ENCODE results near the gene CCSAP. TPM values are rescaled to one million over a fixed set of nuclear protein-coding genes. Genes with fewer than 3 reads are reported as not detected.

CCSAP gene
- total RNA-seq, 2 donors from 2014 or later, result 4.7 to 5.0 TPM

DNA sequence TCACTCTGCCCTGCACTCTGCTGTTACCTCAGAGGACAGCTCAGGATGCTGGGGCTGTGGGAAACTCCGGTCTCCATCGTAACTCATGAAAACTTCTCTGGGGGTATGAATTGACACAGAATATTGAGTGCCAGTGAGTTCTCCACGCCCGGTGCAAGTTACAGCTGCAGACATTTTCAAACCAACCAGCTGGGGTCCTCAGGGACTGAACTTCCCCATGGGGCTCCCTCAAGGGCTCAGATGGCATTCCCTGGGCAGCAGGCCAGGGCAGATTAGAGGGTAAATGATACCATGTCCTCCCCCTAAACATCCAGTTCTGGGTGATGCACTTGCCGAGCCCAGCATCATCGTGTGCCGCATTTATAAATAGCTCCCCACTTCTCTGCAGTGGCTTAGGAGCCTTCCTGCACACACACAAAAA is 27.8 kb upstream of the CCSAP start:
- intact Hi-C loops (cut with DNase I), result loop anchor here in 1 of 2 donors (10.0 kb wide), 1 partner anchor 524 kb away; no protein-coding TSS in a partner anchor
- DNase-seq (ENCODE audit: low spot score), result no peak

DNA sequence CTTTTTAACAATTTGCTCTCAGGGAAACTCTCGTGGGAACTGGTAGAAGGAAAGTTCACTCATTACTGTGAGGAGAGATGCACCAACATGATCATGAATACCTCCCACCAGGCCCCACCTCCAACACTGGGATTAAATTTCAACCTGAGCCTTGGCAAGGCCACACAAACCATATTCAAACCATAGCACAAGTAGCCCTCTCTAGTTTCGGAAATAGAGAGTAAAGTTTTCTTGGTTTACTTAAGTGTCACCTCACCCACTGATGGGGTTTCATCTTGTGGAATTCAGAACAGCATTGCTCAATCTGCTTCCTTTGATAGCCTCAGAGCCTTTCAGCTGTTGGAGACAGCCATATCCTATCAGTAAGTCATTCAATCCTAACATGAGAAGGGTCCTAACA is 25.5 kb upstream of the CCSAP start:
- DNase-seq (ENCODE audit: low spot score), result no peak
- intact Hi-C loops (cut with DNase I), result no loop called here

DNA sequence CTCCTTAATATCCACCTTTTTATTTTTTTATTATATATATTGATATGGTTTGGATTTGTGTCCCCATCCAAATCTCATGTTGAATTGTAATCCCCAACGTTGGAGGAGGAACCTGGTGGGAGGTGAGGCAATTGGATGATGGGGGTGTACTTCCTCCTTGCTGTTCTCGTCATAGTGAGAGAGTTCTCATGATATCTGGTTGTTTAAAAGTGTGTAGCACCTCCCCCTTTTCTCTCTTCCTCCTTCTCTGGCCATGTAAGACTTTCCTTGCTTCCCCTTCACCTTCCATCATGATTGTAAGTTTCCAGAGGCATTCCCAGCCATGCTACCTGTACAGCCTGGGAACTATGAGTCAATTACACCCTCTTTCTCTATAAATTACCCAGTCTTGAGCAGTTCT is 22.7 kb upstream of the CCSAP start:
- intact Hi-C loops (cut with DNase I), result no loop called here
- no peak for DNase-seq (ENCODE audit: low spot score)

- intact Hi-C loops (cut with DNase I), result no loop called here
- no peak for DNase-seq (ENCODE audit: low spot score)
These were observed 21.6 kb upstream of the CCSAP start for GRCh38 chr1:229364207-229365065.

GRCh38 chr1:229363723-229364122 is 20.9 kb upstream of the CCSAP start:
- no peak for DNase-seq (ENCODE audit: low spot score)
- intact Hi-C loops (cut with DNase I), result no loop called here

DNA sequence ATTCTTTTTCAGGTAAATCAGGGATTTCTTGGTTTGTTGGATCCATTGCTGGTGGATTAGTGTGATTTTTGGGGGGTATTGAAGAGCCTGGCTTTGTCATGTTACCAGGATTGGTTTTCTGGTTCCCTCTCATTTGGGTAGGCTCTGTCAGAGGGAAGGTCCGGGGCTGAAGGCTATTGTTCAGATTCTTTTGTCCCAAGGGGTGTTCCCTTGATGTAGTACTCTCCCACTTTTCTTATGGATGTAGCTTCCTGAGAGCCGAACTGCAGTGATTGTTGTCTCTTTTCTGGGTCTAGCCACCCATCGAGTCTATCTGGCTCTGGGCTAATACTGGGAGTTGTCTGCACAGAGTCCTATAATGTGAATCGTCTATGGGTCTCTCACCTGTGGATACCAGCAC is 17.6 kb upstream of the CCSAP start:
- DNase-seq (ENCODE audit: low spot score), result no peak
- intact Hi-C loops (cut with DNase I), result no loop called here

DNA sequence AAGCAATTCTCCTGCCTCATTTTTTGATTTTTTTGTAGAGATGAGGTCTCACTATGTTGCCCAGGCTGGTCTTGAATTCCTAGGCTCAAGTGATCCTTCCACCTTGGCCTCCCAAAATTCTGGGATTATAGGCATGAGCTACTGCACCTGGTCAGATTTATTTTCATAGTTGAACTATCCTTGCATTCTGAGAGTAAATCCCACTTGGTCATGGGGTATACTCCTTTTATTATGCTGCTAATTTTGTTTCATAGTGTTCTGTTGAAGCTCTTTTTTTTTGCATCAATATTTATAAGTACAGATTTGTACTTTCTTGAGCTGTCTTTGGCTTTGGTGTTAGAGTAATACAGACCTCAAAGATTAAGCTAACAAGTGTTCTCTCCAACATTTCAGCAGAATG is 12.8 kb upstream of the CCSAP start:
- no peak for DNase-seq (ENCODE audit: low spot score)
- intact Hi-C loops (cut with DNase I), result no loop called here

- intact Hi-C loops (cut with DNase I), result no loop called here
- DNase-seq (ENCODE audit: low spot score), result no peak
These were observed 11.4 kb upstream of the CCSAP start for GRCh38 chr1:229354226-229354625.

- no peak for DNase-seq (ENCODE audit: low spot score)
- intact Hi-C loops (cut with DNase I), result no loop called here
These were observed 10.1 kb upstream of the CCSAP start for GRCh38 chr1:229352975-229353374.

- DNase-seq (ENCODE audit: low spot score), result no peak
- intact Hi-C loops (cut with DNase I), result no loop called here
These were observed 6.9 kb upstream of the CCSAP start for GRCh38 chr1:229349463-229350385.

- DNase-seq (ENCODE audit: low spot score), result no peak
- intact Hi-C loops (cut with DNase I), result no loop called here
These were observed 4.7 kb upstream of the CCSAP start for GRCh38 chr1:229347528-229347927.

DNA sequence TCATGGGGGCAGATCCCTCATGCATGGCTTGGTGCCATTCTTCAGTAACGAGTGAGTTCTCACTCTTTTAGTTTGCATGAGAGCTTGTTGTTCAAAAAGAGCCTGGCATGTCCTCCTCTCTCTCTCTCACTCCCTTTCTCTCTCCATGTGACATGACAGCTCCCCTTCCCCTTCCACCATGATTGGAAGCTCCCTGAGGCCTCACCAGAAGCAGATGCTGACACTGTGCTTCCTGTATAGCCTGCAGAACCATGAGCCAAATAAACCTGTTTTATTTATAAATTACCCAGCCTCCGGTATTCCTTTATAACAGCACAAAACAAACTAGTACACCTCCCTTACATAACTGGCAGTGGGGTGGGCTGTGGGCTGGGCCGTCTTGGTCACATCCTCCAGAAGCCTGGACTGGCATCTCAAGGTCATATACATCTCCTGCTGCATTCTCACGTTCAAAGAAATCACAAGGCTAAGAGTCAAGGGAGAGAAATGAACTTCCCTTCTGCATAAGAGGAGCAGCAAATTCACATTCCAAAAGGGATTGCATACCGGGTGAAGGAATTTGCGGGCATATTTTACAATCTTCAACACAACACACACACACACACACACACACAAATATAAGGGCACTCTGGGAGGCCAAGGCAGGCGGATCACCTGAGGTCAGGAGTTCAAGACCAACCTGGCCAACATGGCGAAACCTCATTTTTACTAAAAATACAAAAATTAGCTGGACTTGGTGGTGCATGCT is 2.3 kb upstream of the CCSAP start:
- no peak for DNase-seq (ENCODE audit: low spot score)
- intact Hi-C loops (cut with DNase I), result no loop called here

DNA sequence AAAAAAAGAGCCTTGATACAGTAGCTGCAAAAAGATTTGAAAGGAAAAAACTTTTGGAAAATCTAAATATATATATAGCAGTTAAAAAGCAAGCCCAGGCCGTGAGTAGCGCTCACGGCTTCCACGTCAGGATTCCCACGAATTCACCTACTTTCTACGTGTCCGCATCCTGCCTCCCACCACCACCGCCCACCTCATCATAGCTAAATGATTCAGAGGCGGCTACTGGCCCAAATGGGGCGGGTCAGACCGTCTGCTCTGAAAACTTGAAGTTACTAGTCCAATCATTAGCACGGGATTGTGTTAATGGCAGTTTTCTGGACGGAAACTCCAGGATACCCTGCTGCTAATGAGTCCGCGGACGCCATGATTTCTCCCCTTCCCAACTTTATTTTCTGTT is 1.3 kb upstream of the CCSAP start:
- intact Hi-C loops (cut with DNase I), result no loop called here
- DNase-seq (ENCODE audit: low spot score), result no peak

GRCh38 chr1:229341774-229342655 is 832 bp downstream of the CCSAP start:
- intact Hi-C loops (cut with DNase I), result no loop called here
- DNase-seq (ENCODE audit: low spot score), result peak; percentile 93

DNA sequence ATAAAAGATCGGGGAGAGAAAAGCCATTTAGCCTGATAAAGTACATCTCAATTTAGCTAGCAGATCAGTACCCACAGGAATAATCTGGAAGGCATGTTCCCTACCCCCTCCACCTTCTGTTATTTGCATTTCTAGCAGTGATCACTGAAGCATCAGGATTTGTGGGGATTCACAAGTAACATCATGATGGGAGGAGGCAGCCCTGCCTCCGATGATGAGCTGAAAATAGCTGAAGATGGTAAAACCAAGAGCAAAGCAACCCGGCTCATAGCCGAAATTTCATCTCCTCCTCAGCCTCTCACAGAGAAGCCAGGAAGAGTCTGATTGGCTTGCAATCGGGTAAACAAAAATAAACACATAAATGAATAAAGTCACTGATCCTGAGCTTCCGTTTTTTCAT is 2.4 kb downstream of the CCSAP start:
- DNase-seq (ENCODE audit: low spot score), result no peak
- intact Hi-C loops (cut with DNase I), result no loop called here

- DNase-seq (ENCODE audit: low spot score), result no peak
- intact Hi-C loops (cut with DNase I), result no loop called here
These were observed 3.3 kb downstream of the CCSAP start for GRCh38 chr1:229339520-229339919.

DNA sequence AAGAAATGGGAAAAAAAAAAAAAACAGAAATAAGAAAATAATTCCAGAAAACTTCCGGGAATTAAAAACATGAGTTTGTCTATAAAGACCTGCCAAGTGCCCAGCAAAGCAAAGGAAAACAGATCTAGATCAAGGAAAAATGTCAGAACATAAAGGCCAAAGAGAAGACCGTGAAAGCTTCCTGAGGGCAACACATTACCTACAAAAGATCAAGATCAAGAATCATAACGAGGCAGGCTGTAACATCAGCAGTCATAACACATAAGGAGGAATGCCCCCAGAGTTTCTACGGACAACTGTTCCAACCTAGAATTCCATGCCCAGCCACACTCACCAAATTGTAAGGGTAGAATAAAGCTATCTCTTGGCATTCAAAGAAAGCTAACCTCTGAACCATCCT is 3.8 kb downstream of the CCSAP start:
- intact Hi-C loops (cut with DNase I), result no loop called here
- no peak for DNase-seq (ENCODE audit: low spot score)

DNA sequence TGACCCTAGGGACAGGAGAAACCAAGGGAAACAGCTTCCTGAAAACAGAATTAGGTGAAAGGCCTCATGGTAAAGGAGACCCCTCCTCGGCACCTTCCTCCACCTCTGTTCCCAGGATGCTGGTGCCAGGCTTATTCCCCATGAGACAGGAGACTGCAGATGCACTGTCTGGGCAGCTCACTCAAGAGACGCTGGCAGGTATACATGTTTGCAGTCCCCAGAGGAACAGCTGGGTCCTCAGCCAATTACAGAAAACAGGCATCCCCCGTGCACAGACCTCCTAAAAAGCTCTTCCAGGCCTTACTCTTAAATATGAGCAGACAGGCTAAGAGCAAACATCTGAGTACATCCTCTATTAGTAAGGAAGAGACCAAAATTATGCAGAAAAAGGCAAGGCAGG is 6.5 kb downstream of the CCSAP start:
- intact Hi-C loops (cut with DNase I), result no loop called here
- no peak for DNase-seq (ENCODE audit: low spot score)

- no peak for DNase-seq (ENCODE audit: low spot score)
- intact Hi-C loops (cut with DNase I), result no loop called here
These were observed 8.1 kb downstream of the CCSAP start for GRCh38 chr1:229334716-229335115.

All from posterior vena cava (tissue), 2 donors.